Cardiac muscle cell (in vitro differentiated cells and primary cell): ENCODE data around the gene SLC66A2. TPM values are rescaled to one million over a fixed set of nuclear protein-coding genes. Genes with fewer than 3 reads are reported as not detected.

Experiments
- DNase-seq, 2 donors: peaks; one replicate each; pipeline versions ENCODE4 v3.0.0 to v3.0.0-alpha.2; 2010 to 2017; ENCODE audit warnings: low read depth in 1 of 2, low spot score in 1 of 2
- H3K27ac ChIP-seq: fragments of 200-600 bp; sonication (generic); 2 replicates; pipeline ENCODE4 v1.5.1; 2016
- H3K27me3 ChIP-seq: fragments of 200-600 bp; sonication (generic); 2 replicates; pipeline ENCODE4 v1.6.0; 2016; ENCODE audit warnings: control low read depth
- H3K36me3 ChIP-seq: fragments of 200-600 bp; sonication (generic); 2 replicates; pipeline ENCODE4 v1.5.1; 2016; ENCODE audit warnings: control low read depth
- H3K4me1 ChIP-seq: fragments of 200-600 bp; sonication (generic); 2 replicates; pipeline ENCODE4 v1.8.1; 2017; ENCODE audit warnings: low read depth, mild to moderate bottlenecking, mixed run types
- H3K4me3 ChIP-seq: fragments of 200-600 bp; sonication (generic); 2 replicates; pipeline ENCODE4 v1.5.1; 2016; ENCODE audit warnings: mild to moderate bottlenecking
- H3K9me3 ChIP-seq: fragments of 200-600 bp; sonication (generic); 2 replicates; pipeline ENCODE4 v1.5.1; 2017; ENCODE audit warnings: low read depth, mild to moderate bottlenecking, control low read depth
- CTCF ChIP-seq: IDR thresholded peaks from 2 replicates; pipeline ENCODE4 v1.5.1; 2012; ENCODE audit warnings: low read depth, mild to moderate bottlenecking, low read length
- polyA plus RNA-seq: library from polyadenylated mRNA; unstranded; fragments of >200 nt; fragmentation: Nextera tagmentation; extraction: Ambion mirVana; gene quantifications from 2 replicates; pipeline ENCODE4 v1.2.1, GENCODE V29; 2016
- total RNA-seq: library from RNA; depleted of rRNA; stranded (reverse); fragments of >200 nt; gene quantifications from 2 replicates; pipeline ENCODE4 v1.2.3, GENCODE V29; 2016

Gene SLC66A2
- total and polyA plus RNA-seq, 2 experiments from 2014 or later, result 36.4 to 43.9 TPM

- TF ChIP-seq CTCF, result no peak
- Histone ChIP-seq H3K4me1 (no peaks in the 10 kb centered on the region), H3K4me3 (no peak overlapping the region), H3K27me3 (no peaks in the 10 kb centered on the region), H3K36me3 (no peaks in the 10 kb centered on the region), H3K9me3 (no peaks in the 10 kb centered on the region), H3K27ac (no peak overlapping the region)
- peak in 1 of 2 donors; percentile 13 for DNase-seq
Measured at GRCh38 chr18:79873449-79874110, 77.9 kb downstream of the SLC66A2 start.

DNA sequence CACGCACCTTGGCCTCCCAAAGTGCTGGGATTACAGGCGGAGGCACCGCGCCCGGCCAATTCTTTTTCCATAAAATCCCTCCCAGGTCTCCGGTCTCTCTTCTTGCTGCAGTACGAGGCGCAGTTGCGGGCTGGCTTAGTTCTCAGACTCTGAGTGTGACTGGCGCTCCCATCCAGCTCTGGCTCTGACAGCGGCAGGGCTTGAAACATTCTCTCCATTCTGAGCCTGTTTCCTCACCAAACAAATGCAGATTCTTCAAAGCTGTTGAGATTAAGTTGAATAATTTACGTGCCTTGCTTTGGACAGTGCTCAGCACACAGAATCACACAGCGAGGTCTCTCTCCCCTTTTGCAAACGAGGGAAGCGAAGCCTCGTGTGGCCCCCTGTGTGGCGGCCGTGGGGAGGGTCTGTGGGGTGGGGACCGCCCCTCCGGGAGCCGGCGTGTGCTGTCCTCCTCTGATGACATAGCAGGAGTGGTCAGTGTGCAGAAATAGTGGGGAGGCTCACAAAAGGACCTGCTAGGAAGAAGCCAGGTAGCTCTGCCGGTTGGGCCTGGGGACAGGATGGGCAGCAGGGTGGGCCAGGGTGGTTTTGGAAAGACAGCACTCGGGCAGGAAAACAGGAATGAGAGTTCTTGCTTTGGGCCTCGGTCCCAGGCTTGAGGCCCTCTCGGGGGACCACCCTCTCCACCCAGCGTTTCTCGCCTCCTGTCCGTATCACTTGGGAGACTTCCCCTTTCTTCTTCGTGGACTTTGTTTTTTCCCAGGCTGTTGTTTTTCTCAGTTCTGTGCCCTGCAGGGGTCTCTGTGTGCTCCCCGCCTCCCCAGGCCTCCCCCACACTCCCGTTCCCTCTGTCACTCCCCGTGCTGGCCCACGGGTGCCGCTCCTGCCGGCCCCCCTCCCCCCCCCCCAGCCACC lies 78.7 kb downstream of the SLC66A2 start:
- Histone ChIP-seq H3K27ac (no peak overlapping the region), H3K4me3 (no peak overlapping the region), H3K4me1 (no peaks in the 10 kb centered on the region), H3K9me3 (no peaks in the 10 kb centered on the region), H3K27me3 (no peaks in the 10 kb centered on the region), H3K36me3 (no peaks in the 10 kb centered on the region)
- TF ChIP-seq CTCF, result no peak
- DNase-seq, result no peak

DNA sequence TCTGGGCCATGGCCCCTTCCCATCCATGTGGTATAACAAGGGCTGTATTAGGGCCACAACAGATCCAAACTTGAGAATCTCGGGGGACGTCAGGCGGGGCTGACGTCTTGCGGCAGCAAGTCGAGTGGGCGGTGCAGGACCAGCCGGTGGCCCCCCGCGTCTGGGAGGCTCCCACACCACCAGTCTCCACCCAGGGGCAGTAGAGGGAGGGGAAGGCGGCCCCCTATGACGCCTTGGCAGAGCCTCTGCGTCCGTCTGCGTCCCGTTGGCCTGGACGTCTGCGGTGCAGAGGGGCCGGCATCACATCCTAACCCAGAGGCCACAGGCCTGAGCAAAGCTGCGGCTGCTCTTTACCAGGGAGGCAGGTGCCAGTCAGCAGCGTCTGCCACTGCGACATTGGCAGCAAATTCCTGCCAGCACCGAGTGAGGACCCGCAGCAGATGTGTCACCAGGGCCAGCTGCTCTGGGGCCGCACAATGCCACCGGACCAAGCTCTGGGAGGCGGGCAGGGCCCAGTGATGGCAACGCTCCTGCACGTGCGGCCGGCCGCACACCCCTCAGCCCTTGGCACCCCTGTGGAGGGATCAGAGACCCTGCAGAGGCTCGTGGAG lies 79.9 kb downstream of the SLC66A2 start:
- no peaks in the 10 kb centered on the region for H3K27me3 ChIP-seq

DNA sequence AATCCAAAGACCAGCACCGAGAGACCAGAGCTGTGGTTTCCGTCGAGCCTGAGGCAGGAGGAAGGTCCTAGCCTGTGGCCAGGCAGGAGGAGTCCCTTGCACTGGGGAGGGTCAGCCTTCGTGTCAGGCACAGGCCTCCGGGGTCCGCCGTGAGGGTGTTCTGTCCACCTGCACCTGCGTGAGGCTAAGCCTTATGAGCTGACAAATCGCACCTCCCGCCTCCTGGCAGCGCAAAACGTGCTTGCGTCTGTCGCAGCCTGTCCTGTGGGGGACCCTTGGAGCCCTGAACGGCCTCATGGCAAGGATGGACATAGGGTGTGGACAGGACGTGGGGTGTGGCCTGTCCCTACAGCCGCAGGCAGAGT lies 80.4 kb downstream of the SLC66A2 start:
- Histone ChIP-seq H3K4me3 (no peak overlapping the region), H3K4me1 (no peaks in the 10 kb centered on the region), H3K36me3 (no peaks in the 10 kb centered on the region), H3K27ac (no peak overlapping the region), H3K27me3 (no peaks in the 10 kb centered on the region), H3K9me3 (no peaks in the 10 kb centered on the region)
- no peak for TF ChIP-seq CTCF
- DNase-seq, result no peak

More for the DNA sequence above, 79.9 kb downstream of the SLC66A2 start:
- Histone ChIP-seq H3K9me3 (no peaks in the 10 kb centered on the region), H3K4me3 (no peak overlapping the region), H3K27ac (no peak overlapping the region), H3K4me1 (no peaks in the 10 kb centered on the region), H3K36me3 (no peaks in the 10 kb centered on the region)
- no peak for DNase-seq
- no peak for TF ChIP-seq CTCF

DNA sequence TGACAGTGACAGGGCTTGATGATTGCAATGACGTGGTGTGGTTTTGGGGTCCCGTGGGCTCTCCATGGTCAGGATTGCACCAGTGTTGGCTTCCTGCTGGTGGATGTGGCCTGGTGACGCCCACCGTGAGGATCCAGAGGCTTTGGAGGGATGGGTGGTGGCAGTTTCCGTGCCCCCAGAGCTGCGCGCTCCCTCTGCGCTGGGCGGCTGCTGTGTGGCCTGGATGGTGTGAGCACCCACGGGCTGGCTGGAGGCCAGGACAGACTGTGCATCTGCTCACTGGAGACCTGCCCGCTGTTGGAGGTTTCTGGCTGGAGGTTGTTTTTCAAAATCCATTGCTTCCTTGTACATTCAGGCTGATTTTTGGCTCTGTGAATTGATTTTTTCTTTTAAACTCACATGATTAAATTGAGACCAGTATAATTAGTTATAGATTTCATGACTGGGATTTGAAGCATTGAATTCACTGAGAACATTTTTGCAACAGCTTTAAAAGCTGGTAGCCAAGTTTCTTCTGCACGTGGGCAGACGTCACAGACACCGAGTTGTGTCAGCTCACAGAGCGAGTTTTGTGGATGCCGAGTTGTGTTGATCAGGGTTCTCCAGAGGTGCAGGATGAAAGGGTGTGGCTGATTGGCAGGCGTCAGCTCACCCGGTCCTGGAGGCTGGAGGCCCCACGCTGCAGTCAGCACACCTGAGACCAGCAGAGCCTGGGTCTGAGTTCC lies 81.0 kb downstream of the SLC66A2 start:
- no peaks in the 10 kb centered on the region for H3K36me3 ChIP-seq
- H3K4me1 ChIP-seq, result no peaks in the 10 kb centered on the region
- TF ChIP-seq CTCF, result no peak
- no peaks in the 10 kb centered on the region for H3K27me3 ChIP-seq
- DNase-seq, result no peak
- H3K27ac ChIP-seq, result no peak overlapping the region
- no peak overlapping the region for H3K4me3 ChIP-seq
- H3K9me3 ChIP-seq, result no peaks in the 10 kb centered on the region
